Activated naive CD4-positive, alpha-beta T cell treated with anti-CD3 and anti-CD28 coated beads, Interleukin-2, amount 50 U/mL, for 16 hours (primary cell): ENCODE data around the gene LHX6.

Experiments
- DNase-seq: peaks from one replicate; pipeline ENCODE4 v3.0.0-alpha.2; 2020

LHX6 gene

DNA sequence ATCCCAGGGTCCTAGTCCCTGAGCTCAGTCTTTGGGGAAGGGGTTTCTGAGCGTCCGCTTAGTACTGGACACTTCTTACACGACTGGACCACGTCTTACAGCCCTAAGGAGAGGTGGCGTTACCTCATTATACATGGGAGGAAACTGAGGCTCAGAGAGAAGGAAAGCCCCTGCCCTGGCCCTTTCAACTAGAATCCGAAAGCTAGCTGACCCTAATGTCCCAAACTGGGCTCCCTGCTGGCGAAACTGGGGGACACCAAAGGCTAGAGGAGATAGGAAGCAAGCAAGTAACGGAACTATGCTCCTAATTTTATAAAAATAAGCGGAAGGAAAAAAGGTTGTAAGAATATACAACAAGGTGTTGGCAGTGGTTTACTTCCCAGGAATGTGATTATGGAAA is 14.2 kb downstream of the LHX6 start:
- DNase-seq, result no peak

DNA sequence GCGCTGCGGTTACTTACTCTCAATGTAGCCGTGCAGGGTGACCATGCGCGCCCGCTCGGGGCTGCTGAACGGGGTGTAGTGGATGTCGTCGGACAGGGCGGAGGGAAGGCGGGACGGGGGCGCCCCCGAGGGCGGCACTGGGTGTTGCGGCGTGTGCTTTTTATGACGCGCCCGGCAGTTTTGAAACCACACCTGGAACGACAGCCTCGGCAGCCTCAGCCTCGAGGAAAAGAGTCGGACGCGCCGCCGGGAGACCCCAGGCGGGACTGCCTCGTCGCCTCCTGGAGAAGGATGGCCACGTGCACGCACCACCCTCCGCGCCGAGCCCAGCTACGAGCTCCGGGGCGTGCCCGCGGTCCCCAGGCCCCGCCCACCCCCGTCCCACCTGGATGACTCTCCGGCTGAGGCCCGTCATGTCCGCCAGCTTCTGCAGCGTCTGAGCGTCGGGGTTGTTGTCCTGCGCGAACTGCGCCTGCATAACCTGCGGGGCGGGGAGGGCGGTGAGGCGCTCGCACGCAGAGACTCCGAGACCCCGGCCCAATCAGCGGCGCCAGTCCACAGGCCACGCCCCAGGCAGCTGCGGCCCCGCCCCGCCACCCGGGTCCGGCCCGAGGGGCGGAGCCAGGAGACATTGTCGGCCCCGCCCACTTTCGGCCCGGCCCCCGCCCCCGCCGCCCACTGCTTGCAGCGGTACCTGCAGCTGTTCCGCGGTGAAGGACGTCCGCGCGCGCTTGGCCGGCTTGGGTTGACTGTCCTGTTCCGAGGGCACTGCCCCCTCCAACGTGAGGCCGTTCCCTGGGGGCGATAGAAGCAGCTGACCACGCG is 15.0 kb downstream of the LHX6 start:
- peak; percentile 60 for DNase-seq

DNA sequence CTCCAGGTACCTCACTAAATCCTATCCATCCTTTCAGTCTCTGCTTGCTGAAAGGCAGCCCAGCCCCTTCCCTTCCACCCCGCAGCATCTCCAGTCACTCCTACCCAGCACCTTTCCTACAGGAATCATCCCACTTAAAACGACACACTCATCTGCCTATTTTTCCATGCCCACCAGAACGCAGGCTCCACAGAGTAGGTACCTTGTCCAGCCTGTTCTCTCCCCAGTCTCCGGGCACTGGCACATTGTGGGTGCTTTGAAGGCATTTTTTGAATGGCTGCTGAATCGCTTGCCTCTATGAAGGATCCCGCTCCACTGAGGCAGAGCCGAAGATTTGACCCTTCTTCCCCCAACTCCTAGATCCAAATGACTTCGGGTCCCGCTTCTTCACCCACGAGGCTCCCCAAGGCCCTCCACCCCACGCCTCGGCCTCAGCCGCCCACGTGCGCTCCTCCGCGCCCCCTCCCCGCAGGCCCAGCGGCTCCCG is 15.6 kb downstream of the LHX6 start:
- no peak for DNase-seq

DNA sequence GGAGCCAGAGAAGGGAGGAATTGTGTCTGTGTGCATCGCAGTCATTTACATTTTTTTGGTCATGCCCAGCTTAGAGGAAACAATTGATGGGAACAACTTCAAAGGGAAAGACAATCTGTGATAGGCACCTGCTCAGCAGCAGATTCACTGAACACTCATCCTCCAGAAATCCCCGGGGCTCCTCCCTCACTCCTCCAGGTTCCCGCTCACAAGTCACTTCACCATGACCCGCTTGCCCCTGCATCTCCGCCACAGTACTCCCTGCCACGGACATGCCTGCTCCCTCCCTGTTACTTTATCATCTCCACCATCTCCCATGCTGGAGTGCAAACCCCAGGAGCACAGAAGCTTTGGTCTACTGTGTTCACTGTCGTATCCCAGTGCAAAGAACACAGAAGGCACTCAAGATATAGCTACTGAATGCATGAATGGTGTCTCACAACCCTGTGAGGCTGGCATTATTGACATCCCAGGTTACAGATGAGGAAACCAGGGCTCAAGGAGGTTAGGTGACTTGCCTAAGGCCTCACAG is 16.2 kb downstream of the LHX6 start:
- DNase-seq, result no peak

DNA sequence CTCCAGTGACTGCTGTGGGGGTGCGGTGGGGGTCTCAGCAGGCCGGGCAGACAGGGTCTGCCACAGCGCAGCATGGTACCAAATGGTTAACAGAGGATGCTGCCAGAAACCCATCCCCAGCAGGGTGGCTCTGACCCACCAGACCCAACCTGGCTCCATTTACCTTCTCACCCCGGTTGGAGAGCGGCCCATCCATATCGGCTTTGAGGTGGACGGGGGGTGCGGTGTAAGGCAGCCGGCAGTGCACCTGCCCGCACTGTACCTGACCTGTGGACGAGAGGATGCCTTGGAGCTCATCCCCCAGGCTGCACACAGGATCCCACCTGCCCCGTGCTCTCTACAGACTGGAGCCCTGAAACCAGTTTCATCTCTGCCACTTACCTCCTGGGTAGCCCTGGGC is 19.3 kb downstream of the LHX6 start:
- no peak for DNase-seq

DNA sequence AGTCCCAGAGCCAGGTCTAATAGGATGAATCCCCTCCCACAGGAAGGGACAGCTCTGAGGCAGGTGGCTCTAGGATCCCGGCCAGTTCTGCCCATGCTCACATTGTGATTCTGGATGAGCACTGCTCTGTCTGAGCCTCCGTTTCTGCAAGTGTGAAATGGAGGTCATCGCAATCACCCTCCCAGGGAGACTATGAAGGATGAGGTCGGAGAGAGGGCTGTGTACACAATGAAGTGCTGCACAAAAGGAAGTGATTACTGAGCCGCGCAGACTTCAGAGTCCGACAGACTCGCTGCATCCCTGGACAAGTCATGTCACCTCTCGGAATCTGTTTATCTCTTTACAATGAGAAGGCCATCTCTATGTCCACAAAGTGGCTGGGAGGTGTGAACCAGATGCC is 21.7 kb downstream of the LHX6 start:
- DNase-seq, result no peak

DNA sequence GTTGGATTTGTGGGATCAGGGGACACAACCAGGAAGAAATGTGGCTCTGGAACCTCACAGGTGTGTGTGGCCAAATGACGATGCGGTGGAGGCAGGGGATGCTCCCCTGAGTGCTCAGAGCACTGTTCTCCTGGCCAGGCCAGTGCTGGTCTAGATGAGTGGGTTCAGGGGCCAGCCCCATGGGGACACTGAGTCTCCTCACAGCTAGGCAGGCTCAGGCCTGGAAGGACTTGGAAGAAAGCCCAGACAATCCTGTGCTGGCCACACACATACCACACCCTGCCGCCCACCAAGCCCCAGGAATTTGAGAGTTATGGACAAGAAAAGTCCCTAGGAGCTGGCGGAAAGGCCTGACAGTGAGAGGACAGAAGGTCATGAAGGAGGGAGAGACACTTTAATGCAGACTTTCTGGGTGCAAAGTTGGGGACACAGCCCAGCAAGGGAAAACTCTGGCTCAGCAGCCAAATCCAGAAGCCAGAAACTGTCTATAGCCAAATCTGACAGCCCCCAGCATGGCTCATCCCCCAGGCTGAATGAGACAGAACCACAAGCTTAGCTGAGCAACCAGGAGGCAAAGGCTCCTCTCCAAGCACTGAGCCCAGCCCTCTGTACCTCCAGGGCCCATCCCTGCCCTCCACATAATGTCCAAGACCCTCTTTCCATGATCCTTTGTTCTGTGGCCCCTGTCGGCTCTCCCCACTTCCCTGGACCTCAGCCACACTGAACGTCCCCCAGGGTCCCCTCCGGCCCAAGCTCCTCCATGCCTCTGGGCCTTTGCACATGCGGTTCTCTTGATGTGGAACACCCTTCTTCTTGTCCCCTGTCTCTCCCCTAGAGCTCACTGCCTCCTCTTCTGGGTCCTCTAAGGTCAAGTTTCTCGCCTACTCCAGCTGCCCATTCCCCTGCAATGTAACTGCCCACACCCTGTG is 22.4 kb downstream of the LHX6 start:
- no peak for DNase-seq

DNA sequence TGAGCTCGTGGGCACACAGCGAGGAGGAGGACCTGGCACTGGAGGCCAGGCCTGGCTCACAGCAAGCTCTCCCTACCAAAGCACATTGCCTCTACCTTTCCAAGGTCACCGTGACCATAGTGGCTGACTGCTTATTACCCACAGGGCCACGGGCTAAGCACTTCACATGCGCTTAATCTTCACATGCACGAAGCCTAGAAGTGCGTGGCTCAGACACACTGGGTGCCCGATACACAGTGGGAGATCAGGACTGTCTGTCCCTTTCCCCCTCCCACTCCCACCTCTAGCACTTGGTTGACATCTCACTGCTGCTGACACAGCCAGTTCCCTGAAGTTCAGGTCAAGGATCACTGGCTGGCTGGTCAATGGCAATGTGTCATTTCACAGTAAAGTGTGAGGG is 23.6 kb downstream of the LHX6 start:
- DNase-seq, result no peak

DNA sequence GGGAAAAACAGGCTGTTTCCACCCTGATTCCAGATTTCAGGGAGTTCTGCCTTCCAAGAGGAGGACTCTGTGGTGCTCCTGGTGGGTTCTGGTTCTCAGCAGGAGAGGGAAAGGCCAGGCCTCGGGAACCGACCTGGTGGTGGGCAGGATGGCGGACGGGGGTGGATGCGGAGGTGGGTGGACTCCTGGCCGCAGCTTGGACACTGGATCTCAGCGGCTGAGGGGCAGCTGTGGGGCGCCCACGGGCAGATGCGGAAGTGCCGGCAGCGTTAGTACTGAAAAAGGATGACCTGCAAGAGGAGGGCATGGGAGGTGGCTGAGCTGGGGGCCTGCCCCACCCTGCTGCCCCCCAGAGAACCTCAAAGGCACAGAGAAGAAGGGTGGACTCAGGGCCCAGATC is 24.3 kb downstream of the LHX6 start:
- no peak for DNase-seq

DNA sequence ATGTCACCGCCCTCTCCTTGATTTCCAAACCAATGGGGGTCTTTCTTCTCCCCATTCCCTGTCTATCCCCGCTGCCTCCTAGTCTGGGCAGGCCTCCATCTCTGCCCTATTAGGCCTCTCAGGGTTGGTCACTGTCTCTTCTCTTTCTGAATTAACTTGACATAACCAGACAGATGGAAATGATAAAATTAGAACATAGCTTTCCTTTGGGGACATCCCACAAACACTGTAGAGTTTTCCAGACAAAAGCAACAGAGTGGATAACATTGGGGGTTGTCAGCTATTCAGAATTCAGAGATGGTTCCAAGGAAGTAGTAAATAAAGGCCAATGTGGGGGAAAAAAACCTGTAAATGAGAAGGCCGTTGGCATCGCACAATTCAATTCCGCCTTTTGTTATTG is 24.7 kb downstream of the LHX6 start:
- no peak for DNase-seq

DNA sequence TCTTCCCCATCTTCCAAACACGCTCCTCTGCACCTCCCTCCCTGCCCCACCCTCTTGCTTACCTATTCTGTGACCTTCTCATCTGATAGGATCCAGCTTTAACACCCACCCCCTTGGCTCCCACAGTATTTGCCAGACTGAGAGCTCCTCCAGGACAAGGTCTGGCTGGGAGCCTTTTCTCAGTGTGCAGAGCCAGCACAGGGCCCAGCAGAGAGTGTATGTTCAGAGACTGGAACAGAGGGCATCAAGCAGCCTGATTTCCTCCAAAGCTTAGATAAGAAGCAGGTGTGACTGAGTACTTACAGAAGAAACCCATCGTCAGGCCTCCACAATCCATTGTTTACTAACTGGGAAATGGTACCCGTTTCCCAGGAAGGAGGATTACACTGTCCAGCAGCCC is 26.6 kb downstream of the LHX6 start:
- DNase-seq, result no peak

DNA sequence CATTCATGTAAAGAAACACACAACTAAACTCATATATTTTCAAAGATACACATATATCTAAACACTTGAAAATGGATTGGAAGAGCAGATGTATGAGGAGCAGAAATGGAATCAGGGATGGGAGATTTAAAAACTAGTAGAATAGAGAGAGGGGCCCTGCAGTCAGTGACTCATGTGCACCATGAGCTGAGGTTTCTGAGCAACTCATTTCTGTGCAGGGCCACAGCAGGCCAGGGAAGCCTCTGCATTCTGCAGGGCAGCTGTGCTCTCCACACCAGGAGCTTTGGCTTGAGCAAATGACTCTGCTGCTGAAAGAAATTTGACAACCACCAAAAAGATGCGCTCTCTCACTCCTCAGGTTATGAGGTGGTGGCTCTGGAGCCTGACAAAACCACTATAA is 27.1 kb downstream of the LHX6 start:
- DNase-seq, result no peak

DNA sequence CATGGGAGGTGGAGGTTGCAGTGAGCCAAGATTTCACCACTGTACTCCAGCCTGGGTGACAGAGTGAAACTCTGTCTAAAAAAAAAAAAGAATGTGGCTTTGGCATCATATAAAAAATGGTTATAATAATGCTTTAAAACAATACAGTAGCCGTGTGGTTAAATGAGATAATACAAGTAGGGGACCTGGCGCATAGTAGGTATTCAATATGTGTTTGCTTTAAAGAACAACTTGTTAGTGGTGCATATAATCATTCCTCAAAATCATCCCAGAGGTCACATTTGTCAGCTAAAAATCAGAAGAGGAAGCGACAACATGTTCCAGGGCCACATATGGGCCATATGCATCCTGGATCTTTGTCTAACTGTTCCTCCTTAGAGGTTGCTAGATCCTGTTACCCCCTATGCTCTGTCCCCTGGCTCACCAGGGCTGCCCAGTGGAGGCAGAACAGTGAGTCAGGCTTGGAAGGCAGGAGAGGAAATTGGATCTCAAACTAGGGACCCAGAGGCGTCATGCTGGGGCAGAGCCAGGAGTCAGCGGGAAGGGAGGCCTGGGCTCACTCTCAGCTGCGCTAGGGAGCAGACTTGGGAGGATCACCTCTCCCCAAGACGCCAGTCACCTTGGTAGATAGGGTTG is 27.7 kb downstream of the LHX6 start:
- no peak for DNase-seq

DNA sequence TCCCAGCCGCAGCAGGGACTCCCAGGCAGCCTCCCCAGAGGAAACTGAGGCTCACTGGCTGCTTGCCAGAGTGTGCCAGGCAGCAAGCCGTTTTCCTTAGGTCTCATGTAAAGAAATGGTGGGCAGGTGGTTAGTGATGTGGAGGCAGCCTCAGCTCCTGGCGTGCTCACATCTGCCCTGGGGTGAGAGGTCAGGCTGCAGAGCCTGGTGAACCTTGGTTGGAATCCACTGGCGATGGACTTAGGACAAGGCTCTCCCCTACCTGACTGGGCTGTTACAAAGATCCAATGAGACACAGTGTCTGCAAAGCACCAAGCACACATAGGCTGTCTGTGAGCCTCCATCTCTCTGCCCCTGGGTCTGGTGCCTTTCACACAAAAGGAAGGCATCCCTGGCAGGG is 30.9 kb downstream of the LHX6 start:
- no peak for DNase-seq

DNA sequence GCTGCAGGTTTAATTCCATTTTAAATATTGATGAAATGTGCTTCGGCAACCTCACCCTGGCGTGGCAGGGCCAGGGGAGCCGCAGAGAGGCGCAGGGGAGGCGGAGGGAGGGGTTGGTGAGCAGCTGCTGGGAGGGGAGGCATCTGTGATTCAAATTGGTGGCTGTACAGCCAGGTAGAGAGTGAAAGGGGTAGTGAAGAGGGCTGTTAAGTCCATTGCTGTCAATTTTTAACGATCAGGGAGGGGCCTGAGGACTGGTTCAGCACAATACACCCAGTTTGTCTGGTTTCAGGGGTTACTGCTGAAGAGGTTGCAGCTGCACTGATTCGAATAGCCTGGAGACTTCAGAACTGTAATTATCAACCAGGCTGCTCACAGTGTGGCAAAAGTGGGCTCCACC is 31.3 kb downstream of the LHX6 start:
- no peak for DNase-seq

DNA sequence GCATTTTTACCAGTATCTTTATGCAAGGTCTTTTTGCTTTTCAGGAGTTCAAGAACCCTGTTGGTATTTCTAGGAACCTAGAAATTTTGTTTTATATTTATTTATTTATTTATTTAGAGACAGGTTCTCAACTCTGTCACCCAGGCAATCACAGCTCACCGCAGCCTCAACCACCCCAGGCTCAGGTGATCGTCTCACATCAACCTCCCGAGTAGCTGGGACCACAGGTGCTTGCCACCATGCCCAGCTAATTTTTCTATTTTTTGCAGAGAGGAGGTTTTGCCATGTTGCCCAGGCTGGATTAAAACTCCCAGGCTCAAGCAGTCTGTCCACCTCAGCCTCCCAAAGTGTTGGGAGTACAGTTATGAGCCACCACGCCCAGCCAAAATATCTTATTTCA is 32.9 kb downstream of the LHX6 start:
- no peak for DNase-seq

DNA sequence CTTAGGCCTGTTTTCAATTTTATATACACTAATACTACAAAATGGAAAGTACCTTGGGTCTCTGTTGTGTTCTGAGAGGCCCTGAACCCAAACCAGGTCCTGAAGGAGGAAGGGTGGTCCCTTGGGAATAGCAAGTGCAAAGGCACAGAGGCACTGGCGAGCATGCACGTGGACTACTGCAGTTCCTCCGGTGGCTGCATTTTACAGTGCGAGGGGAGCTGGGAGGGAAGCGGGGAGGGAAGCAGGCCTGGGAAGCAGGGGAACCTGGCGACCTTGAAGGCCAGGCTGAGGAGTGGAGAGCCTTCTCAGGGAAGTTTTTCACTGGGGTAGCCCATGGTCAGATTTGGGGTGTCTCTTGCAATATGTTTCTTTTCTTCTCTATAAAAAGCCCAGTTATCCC is 35.1 kb downstream of the LHX6 start:
- no peak for DNase-seq

DNA sequence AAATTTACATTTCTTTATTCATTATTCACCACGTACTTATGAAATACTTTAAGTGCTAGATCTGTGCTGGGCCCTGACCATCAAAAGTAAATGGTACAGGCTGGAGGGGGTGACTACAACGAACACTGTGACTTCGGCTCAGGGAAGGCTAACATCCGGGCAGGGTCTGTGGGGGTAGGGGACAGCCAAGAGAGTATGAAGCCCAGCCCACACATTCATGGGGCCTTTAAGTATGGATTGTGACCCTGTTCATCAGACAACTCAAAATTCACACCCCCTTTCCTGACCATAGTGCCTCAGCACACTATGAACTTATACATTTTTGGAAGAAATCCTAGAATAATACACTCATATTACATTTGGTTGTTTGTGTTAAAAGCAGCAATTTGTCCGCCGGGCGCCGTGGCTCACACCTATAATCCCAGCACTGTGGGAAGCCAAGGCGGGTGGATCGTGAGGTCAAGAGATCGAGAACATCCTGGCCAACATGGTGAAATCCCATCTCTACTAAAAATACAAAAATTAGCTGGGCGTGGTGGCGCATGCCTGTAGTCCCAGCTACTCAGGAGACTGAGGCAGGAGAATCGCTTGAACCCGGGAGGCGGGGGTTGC is 35.7 kb downstream of the LHX6 start:
- DNase-seq, result no peak

DNA sequence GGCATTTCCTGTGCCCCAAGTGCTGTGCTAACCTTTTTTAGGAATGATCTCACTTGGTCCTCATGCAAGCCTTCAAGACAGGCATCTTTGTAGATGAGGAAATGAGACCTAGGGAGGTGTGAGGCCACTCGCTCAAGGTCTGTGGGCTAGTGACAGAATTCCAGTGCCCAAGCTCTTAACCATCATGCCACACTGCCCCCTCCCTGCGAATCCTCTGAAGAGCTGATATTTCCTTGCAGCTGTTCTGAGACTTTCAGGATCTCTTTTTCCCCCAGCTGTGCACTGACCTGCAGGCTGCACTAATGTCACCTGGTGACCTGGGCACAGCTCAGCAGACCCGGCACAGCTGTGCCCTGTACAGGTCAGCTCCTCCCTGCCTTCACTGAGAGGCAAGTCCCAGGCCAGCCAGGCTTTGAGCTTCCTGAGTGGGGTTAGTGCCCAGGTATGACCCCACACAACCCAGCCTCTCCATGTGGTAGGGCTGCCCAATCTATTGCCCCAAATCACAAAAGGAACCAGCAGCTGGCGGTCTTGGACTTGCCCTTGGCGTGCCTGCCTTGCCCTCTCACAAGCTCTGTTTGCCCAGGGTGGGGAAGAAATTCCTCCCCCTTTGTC is 36.4 kb downstream of the LHX6 start:
- no peak for DNase-seq

DNA sequence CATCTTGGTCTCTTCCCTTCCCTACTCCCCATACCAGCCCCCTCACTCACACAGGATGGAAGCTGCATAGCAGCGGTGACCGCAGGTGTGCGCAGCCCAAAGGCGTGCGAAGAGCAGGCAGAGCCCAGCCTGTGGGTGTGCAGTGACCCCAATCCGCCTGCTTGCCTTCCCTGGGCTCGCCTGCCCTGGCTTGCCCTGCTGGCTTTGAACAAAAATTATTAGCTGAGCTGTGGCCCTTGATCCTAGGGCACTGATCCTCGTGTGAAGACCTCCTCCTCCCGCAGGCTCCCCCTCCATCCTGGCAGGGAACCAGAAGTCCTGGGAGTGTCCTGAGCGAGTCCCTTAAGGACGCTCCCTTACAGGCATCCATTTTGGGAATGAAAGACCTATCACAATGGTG is 37.2 kb downstream of the LHX6 start:
- DNase-seq, result no peak

DNA sequence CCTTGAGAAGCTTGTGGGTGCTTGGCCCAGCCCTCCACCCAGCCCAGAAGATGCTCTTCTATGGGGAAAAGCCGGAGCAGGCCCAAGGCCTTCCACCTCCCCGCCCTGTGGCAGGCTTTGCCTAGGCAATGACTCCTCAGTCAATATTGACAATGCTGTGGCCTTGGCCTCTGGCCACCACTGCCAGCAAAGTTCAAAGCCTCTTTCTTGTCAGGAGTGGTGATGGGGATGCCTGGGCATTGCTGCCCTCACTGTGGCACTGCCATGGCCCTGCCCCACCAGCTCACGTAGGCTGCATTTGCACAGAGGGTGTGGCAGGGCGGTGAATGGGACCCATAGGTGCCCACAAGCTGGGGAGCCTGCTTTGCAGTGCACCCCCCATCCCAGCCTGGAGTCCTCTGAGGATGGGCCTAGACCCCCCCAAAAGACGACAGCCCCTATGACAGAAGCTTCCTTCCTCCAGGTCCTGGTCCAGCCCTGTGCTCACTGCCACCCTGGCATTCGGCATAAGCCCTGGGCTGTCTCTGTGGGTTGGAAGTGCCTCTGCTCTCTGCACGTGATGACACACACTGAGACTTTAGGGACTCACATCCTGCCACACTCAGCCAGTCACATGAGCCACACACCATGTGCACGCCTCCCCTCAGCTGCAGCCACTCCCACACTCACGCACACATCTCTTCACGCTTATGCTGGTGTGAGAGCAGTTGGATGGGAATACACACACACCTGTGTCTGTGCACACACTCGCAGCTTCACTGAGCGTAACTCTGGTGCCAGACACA is 38.0 kb downstream of the LHX6 start:
- DNase-seq, result no peak

DNA sequence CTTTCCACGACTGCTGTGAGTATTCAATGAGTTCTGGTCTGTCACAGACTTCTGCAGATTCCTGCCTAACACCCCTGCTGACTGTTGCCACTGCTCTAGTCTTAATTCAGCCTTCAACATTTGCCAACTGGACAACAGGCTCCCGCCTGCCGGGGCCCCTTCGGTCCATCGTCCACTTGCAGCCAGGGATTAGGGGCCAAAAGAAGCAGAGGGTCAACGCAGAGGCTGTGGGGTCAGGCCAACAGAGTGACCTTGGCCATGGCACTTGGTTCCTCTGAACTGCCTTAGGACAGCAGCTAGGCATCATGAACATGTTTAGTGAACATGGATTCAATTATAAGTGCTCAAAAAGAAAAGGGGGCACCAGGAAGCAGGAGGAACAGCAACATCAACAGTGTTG is 40.4 kb downstream of the LHX6 start:
- no peak for DNase-seq
